ENCODE results near the gene NUDT3.

DNA sequence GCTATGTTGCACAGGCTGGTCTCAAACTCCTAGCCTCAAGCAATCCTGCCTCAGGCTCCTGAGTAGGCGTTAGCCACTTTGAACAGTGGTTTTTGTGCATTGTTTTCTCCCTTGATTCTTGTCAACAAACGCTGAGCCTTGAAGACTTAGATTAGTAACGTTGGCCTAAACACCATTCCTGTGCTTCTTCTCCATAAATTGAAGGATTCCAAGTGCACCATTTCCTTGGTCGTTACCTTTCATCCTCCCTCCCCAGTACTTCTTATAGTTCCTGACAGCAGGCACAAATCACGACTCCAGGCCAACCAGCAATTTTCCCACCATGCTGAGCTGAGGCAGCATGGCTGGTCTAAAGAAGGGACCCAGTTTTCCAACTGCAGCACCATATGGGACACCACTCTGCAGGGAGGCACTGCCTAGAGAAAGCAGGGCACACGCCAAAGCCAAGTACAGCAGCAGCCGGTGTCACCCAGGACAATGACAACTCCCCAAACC, 24.5 kb upstream of the NUDT3 start:
- TF ChIP-seq, protein P1, sequence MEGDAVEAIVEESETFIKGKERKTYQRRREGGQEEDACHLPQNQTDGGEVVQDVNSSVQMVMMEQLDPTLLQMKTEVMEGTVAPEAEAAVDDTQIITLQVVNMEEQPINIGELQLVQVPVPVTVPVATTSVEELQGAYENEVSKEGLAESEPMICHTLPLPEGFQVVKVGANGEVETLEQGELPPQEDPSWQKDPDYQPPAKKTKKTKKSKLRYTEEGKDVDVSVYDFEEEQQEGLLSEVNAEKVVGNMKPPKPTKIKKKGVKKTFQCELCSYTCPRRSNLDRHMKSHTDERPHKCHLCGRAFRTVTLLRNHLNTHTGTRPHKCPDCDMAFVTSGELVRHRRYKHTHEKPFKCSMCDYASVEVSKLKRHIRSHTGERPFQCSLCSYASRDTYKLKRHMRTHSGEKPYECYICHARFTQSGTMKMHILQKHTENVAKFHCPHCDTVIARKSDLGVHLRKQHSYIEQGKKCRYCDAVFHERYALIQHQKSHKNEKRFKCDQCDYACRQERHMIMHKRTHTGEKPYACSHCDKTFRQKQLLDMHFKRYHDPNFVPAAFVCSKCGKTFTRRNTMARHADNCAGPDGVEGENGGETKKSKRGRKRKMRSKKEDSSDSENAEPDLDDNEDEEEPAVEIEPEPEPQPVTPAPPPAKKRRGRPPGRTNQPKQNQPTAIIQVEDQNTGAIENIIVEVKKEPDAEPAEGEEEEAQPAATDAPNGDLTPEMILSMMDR (IDR thresholded peaks at IDR 0.05) = no peak
- no peak for TF ChIP-seq POLR2A (IDR thresholded peaks at IDR 0.05)

Data from gastroesophageal sphincter (tissue), 3 donors.